Heart right ventricle (tissue), 16 donors: ENCODE results near the gene ELOVL5. TPM values are rescaled to one million over a fixed set of nuclear protein-coding genes. Genes with fewer than 3 reads are reported as not detected.

ENCODE experiments used
- ATAC-seq, 8 donors: fragments of 200-7000 bp; cut with Tn5 transposase; one replicate each; pipeline ENCODE4 v1.9.1; 2020; ENCODE audit warnings: mild to moderate bottlenecking in 8 of 8, moderate library complexity in 8 of 8, moderate number of reproducible peaks in 1 of 8
- DNase-seq, 2 donors: peaks; one replicate each; pipeline ENCODE4 v3.0.0-alpha.2; 2020
- H3K27ac ChIP-seq, 10 donors: fragments of 200-600 bp; sonication (generic) in 2 of 10; one replicate each; pipeline versions ENCODE4 v1.5.0 to v1.8.0; 2020 to 2022; ENCODE audit warnings: mild to moderate bottlenecking in 3 of 10
- H3K27me3 ChIP-seq, 7 donors: fragments of 200-600 bp; one replicate each; pipeline ENCODE4 v1.8.0; 2021 to 2022; ENCODE audit warnings: mild to moderate bottlenecking in 2 of 7
- H3K36me3 ChIP-seq, 9 donors: fragments of 200-600 bp; sonication (generic) in 1 of 9; one replicate each; pipeline versions ENCODE4 v1.5.0 to v1.8.0; 2020 to 2022; ENCODE audit warnings: mild to moderate bottlenecking in 2 of 9
- H3K4me1 ChIP-seq, 9 donors: fragments of 200-600 bp; sonication (generic) in 1 of 9; one replicate each; pipeline versions ENCODE4 v1.5.0 to v1.8.0; 2020 to 2022; ENCODE audit warnings: mild to moderate bottlenecking in 4 of 9
- H3K4me3 ChIP-seq, 10 donors: fragments of 200-600 bp; sonication (generic) in 2 of 10; one replicate each; pipeline versions ENCODE4 v1.5.0 to v1.8.0; 2020 to 2022; ENCODE audit warnings: mild to moderate bottlenecking in 7 of 10, moderate library complexity in 2 of 10
- H3K9me3 ChIP-seq, 11 donors: fragments of 200-600 bp in 10 of 11; sonication (generic) in 2 of 11; one replicate each; pipeline versions ENCODE4 v1.5.0 to v1.8.0; 2013 to 2022; ENCODE audit warnings: mild to moderate bottlenecking in 2 of 11, control low read depth in 1 of 11, moderate library complexity in 1 of 11
- CTCF ChIP-seq, 9 donors: fragments of 200-600 bp; sonication (generic) in 2 of 9; IDR thresholded peaks; one replicate each; pipeline versions ENCODE4 v1.5.0 to v1.8.0; 2021 to 2022; ENCODE audit warnings: antibody characterized with exemption in 9 of 9, mild to moderate bottlenecking in 5 of 9, moderate library complexity in 1 of 9
- WGBS, 2 donors: extraction: QIAGEN DNeasy Blood & Tissue Kit; methylation state at CpG; one replicate each; pipeline ENCODE4 v1.1.7; 2013; ENCODE audit warnings: inconsistent platforms in 1 of 2; 5-methylcytosine and 5-hydroxymethylcytosine counted together
- intact Hi-C, 10 donors: fragments of 100-400 bp; cut with DNase I; formaldehyde crosslinking; loops; one replicate each; pipeline versions ENCODE4 v1.11.1 to v1.14.2; 2022
- polyA plus RNA-seq, 2 donors: library from polyadenylated mRNA; stranded (reverse); fragments of 200-250 nt; gene quantifications; one replicate each; pipeline ENCODE4 v1.2.3, GENCODE V29; 2013
- total RNA-seq, 10 donors: library from RNA; stranded (reverse); fragmentation: NEBNext Ultra II Directional in 3 of 10; extraction: Animal tissue kit (Norgen Biotek cat#: 25700) in 3 of 10; gene quantifications; one replicate each; pipeline versions ENCODE4 v1.2.1 to v1.2.4, GENCODE V29; 2021 to 2023
- donor health status: Arrhythmogenic right ventricular cardiomyopathy.
- donor health status: ischemic (EF 13 %, LVEDD 7.1; RV severe dilation, severe dysfunction).
- donor health status: healthy with polysubstance abuse.
- donor health status: DM: no; HTN: yes; CAD: no.
- donor health status: DM: no; HTN: no; CAD: no.
- donor health status: ischemic (EF 25% LVEDD 6.9; RV normal size, moderate dysfunction).
- donor health status: ischemic (EF 25% LVEDD 5.7; RV mildly dilated, moderate dysfunction).
- donor health status: healthy.
- donor health status: DM: yes; HTN: yes; CAD: no.
- donor health status: Ischemic cardiomyopathy.
- donor health status: ischemic (EF 35%, LVEDD 5.7; RV mildly dilated, moderate dysfunction).
- donor health status: nonischemic (EF 11% LVEDD 7.7; RV severe dilation, severe dysfunction).
- donor health status: DM: yes; HTN: yes; CAD: no.
- donor health status: PGD.
- donor health status: ischemic (EF 29% LVEDD 5.4; RV normal size, mild dysfunction).
- donor health status: nonischemic (EF 23%, LVEDD 6.1; RV moderate dilation, normal function).

Gene ELOVL5
- total and polyA plus RNA-seq, 12 donors: 16.9 to 48.1 (median 29.7) TPM

- DNase-seq (no peak), ATAC-seq (no peak)
- 67% methylated on average over 8 of the region's 8 CpGs for WGBS, 2 donors
- H3K27ac ChIP-seq: peak overlapping the region in 4 of 10 donors; percentile 11 to 48 (median 45)
- no peak overlapping the region for H3K4me3 ChIP-seq
- intact Hi-C loops: no loop called here
- H3K36me3 ChIP-seq: no peaks in the 10 kb centered on the region
- peaks cover 0 to 65% (median 45%) of the 10 kb centered on the region in 9 donors for H3K4me1 ChIP-seq
- no peaks in the 10 kb centered on the region for H3K9me3 ChIP-seq
- no peak for TF ChIP-seq CTCF (IDR thresholded peaks at IDR 0.05)
- no peaks in the 10 kb centered on the region for H3K27me3 ChIP-seq
These were observed 26.3 kb downstream of the ELOVL5 start for GRCh38 chr6:53322188-53323029.

- 83 to 85% methylated on average over 2 of the region's 2 CpGs for WGBS, 2 donors
- H3K27me3 ChIP-seq: no peaks in the 10 kb centered on the region
- no peak for DNase-seq
- no peaks in the 10 kb centered on the region for H3K9me3 ChIP-seq
- no peak overlapping the region for H3K4me3 ChIP-seq
- peaks cover 0 to 58% (median 38%) of the 10 kb centered on the region in 9 donors for H3K4me1 ChIP-seq
- intact Hi-C loops: no loop called here
- no peaks in the 10 kb centered on the region for H3K36me3 ChIP-seq
- H3K27ac ChIP-seq: peak overlapping the region in 3 of 10 donors; percentile 11 to 48 (median 43)
- no peak for TF ChIP-seq CTCF (IDR thresholded peaks at IDR 0.05)
- no peak for ATAC-seq
These were observed 27.0 kb downstream of the ELOVL5 start for GRCh38 chr6:53321701-53322100.

DNA sequence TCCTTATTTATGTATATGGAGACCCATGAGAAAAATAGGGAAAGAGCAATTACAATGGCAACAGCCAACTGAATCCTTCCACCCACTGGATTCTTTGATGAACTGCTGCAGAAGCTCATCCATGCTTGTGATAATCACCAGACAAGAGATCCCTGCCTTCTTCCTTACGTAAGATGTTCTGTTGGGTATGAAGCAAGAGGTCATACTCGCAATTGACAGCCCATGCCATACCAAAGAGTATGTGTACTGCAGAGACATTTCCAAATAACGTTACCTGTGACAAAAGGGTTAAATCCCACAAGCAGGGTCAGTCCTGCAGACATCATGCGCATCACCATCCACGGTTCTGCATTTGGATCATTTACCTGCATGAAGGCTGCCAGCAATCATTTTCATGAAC lies 27.8 kb downstream of the ELOVL5 start:
- ATAC-seq (no peak), DNase-seq (no peak)
- H3K9me3 ChIP-seq: no peaks in the 10 kb centered on the region
- no peak overlapping the region for H3K27ac ChIP-seq
- H3K4me3 ChIP-seq: no peak overlapping the region
- TF ChIP-seq CTCF (IDR thresholded peaks at IDR 0.05): no peak
- intact Hi-C loops: no loop called here
- no peaks in the 10 kb centered on the region for H3K27me3 ChIP-seq
- peaks cover 0 to 55% (median 33%) of the 10 kb centered on the region in 9 donors for H3K4me1 ChIP-seq
- WGBS, 2 donors: 76 to 88% methylated on average over 5 of the region's 5 CpGs
- no peaks in the 10 kb centered on the region for H3K36me3 ChIP-seq

- no peaks in the 10 kb centered on the region for H3K27me3 ChIP-seq
- no peak overlapping the region for H3K27ac ChIP-seq
- H3K36me3 ChIP-seq: no peaks in the 10 kb centered on the region
- peaks cover 0 to 4% (median 0%) of the 10 kb centered on the region in 11 donors for H3K9me3 ChIP-seq
- intact Hi-C loops: no loop called here
- no peak overlapping the region for H3K4me3 ChIP-seq
- ATAC-seq (no peak), DNase-seq (no peak)
- no peak for TF ChIP-seq CTCF (IDR thresholded peaks at IDR 0.05)
- 94 to 96% methylated on average over 5 of the region's 5 CpGs for WGBS, 2 donors
- H3K4me1 ChIP-seq: peaks cover 0 to 69% (median 44%) of the 10 kb centered on the region in 9 donors
These were observed 30.3 kb downstream of the ELOVL5 start for GRCh38 chr6:53318429-53318828.
